GM18861 (cell line): ENCODE measurements around the gene HIP1R.

Experiments
- ATAC-seq: cut with Tn5 transposase; IDR thresholded peaks from one replicate; pipeline ENCODE4 v1.9.1; 2021; ENCODE audit not compliant: unreplicated experiment

HIP1R gene

GRCh38 chr12:122846622-122847515 lies 11.6 kb downstream of the HIP1R start:
- no peak for ATAC-seq

DNA sequence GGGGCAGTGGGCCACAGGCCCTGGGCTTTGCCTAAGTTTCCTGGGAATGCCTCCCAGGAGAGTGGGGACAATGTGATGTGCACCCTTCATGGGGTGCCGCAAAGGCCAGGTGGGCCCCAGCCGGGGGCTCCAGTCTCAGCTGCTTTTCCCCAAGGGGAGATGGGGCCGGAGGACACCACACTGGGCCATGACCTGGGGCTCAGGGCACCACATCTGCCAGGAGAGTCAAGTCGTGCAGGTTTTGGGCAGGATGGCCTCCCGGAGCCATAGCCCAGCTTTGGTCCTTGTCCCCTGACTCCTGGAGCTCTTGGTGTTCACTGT lies 12.2 kb downstream of the HIP1R start:
- no peak for ATAC-seq

DNA sequence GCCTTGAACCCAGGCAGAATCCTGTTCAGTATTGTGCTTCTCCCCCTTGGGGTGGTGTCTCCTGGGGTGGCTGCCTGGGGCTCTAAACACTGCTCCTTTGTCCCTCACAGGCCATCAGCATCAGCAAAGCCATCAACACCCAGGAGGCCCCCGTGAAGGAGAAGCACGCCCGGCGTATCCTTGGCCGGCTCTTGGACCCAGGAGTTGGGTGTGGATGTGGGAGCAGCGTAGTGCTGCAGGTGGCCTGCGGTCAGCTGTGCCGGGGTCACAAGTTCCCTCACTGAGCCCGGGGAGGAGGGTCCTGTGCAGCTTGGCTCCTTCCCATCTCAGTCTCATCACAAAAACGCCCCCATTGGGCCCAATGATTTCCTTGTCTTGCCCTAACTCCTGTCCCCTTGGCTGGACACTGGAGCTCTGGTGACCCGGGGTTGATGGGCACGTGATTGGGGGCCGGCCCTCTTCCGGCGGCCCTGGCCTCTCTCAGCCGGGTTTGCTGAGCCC lies 12.7 kb downstream of the HIP1R start:
- no peak for ATAC-seq

GRCh38 chr12:122848471-122849351 lies 13.5 kb downstream of the HIP1R start:
- no peak for ATAC-seq

GRCh38 chr12:122849352-122850047 lies 14.2 kb downstream of the HIP1R start:
- ATAC-seq: no peak

- ATAC-seq: no peak
These were observed 14.8 kb downstream of the HIP1R start for GRCh38 chr12:122850048-122850445.

DNA sequence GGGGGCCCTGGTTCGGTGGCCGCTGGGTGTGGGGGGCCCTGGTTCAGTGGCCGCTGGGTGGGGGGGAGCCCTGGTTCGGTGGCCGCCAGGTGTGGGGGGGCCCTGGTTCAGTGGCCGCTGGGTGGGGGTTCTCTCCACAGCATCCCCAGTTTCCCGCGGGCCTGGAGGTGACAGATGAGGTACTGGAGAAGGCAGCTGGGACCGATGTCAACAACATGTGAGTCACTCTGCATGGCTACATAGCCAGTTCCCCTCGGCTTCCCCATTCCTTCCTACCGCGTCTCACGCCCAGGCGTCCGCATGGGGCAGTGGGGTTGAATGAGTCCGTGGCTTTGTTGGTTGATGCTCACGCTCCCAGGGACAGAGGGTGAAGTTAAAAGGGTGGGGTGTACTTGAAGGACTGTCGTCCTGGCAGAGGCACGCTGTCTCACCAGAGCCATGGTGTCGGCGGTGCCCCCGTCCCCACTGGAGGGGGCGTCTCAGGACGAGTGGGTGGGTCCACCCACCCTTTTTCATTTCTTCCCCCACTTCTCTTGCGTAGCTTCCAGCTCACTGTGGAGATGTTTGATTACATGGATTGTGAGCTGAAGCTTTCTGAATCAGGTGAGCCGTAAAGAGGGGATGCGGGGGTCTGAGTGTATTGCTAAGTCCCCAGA lies 15.6 kb downstream of the HIP1R start:
- ATAC-seq: no peak

- no peak for ATAC-seq
These were observed 16.6 kb downstream of the HIP1R start for GRCh38 chr12:122851820-122852219.

DNA sequence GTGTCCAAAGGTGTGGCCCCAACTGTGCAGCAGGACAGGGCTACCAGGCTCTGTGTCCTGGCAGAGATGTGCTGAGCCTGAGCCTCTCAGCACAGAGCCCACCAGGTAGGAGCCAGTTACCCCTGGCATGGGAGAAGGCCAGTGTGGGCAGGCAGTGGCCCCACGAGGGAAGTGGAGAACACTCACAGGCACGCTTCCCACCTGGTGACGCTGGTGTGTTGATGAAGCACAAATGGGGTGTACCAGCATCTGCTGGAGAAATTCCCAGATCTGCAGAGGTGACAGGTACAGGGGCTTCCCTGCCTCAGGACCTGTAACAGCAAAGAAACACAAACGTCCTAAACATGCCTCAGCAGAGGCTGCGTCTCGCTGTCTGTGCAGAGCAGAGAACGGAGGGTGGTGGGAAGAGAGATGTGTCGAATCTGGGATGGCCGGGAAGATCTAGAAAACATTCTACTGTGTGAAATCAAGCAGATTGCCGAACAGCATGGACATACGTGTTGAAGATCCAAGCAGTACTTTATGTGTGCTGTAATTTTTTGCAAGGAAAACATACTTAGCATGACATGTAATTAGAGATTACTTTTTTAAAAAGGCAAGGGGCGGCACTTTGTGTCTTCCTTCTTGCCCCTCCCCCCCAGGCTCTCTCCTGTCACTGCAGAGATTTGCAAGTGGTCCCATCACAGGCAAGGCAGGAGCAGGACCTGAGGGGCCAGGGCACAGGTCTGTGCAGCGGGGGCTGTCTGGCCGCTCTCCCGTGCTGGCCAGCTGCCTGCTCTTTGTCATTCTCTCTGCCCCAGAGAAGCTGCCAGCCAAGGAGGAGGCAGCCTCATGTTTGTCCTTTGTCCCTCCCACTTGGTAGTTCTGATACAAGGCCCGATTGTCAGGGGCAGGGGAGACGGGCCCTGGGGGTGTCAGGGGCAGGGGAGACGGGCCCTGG lies 17.3 kb downstream of the HIP1R start:
- ATAC-seq: no peak

DNA sequence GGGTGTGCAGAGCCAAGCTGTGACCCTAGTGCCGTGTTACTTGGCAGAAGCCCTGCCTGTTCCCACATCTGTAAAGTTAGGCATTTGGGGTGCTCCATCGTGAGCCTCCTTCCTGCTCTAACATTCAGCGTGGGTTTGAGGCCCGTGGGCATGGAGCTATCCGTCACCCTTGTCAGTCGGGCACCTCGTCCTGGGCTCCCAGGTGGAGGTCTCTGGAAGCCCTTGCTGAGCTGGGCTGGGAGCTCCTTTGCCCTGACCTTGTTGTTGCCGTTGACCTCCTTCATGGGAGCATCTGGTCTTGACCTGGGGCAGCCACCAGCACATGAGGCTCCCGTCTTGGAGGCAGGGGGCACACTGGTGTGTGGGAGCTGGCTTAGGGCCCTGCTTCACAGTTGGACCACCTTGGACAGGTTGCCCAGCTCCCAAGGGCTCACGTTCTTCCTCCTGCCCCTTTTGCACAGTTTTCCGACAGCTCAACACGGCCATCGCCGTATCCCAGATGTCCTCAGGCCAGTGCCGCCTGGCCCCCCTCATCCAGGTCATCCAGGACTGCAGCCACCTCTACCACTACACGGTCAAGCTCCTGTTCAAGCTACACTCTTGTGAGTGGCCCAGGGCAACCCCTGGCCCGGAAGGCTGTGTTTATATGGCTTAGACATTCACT lies 18.5 kb downstream of the HIP1R start:
- no peak for ATAC-seq

GRCh38 chr12:122854554-122854953 lies 19.3 kb downstream of the HIP1R start:
- no peak for ATAC-seq

DNA sequence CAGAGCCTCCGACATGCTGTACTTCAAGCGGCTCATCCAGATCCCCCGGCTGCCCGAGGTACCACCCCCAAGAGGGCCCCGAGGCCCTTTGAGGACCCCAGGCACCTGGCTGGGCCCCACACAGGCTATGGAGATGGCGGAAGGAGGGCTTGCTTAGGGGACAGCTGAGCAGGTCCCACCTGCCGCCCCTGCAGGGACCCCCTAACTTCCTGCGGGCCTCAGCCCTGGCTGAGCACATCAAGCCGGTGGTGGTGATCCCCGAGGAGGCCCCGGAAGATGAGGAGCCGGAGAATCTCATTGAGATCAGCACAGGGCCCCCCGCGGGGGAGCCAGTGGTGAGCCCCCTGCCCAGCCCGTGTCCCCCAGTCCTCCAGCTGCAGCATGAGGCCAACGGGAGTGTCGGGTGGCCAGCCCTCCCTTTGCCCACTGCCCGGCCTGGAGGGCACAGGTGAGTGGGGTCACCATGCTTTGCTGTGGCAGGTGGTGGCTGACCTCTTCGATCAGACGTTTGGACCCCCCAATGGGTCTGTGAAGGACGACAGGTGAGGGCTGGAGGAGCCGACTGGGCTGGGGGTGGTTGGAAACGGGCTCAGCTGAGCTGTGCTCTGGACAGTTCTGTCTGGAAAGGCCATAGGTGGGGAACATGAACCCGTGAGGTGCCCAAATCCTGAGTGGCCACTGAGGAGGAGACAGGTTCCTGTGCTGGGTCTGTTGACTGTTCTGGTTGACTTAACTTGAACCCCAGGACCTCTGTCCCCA lies 20.0 kb downstream of the HIP1R start:
- ATAC-seq: no peak

DNA sequence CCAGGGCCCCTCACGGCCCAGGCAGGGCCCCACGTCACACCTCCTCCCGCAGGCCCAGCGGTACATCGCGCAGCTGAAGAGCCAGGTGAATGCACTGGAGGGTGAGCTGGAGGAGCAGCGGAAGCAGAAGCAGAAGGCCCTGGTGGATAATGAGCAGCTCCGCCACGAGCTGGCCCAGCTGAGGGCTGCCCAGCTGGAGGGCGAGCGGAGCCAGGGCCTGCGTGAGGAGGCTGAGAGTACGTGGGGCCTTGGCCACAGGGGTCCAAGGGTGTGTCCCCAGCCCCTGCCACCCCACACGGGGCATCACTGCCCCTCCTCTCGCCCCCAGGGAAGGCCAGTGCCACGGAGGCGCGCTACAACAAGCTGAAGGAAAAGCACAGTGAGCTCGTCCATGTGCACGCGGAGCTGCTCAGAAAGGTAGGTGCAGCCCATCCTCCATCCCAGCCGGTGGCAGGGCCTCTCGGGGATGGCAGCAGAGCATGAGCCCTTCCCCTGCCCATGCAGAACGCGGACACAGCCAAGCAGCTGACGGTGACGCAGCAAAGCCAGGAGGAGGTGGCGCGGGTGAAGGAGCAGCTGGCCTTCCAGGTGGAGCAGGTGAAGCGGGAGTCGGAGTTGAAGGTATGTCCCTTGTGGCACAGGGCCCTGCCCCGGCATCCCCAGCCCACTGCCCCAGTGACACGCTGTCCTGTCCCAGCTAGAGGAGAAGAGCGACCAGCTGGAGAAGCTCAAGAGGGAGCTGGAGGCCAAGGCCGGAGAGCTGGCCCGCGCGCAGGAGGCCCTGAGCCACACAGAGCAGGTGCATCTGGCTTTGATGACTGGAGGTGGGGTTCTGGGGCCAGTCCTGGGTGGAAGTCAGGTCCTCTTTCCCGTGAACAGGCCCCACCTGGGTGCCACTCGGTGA lies 20.9 kb downstream of the HIP1R start:
- ATAC-seq: no peak

- no peak for ATAC-seq
These were observed 21.9 kb downstream of the HIP1R start for GRCh38 chr12:122856999-122857671.

DNA sequence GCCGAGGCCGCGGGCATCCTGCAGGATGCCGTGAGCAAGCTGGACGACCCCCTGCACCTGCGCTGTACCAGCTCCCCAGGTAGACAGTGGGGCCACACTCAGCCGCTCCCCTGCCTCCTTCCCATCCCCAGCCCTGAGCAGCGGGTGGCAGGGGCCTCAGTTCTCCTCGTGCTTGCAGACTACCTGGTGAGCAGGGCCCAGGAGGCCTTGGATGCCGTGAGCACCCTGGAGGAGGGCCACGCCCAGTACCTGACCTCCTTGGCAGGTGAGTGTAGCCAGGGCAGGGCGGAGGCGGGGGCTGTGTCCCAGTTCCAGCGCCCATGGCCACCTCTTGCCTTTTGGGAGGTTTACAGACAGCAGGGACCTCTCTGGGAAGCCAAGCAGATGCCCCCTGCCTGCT lies 22.9 kb downstream of the HIP1R start:
- no peak for ATAC-seq

DNA sequence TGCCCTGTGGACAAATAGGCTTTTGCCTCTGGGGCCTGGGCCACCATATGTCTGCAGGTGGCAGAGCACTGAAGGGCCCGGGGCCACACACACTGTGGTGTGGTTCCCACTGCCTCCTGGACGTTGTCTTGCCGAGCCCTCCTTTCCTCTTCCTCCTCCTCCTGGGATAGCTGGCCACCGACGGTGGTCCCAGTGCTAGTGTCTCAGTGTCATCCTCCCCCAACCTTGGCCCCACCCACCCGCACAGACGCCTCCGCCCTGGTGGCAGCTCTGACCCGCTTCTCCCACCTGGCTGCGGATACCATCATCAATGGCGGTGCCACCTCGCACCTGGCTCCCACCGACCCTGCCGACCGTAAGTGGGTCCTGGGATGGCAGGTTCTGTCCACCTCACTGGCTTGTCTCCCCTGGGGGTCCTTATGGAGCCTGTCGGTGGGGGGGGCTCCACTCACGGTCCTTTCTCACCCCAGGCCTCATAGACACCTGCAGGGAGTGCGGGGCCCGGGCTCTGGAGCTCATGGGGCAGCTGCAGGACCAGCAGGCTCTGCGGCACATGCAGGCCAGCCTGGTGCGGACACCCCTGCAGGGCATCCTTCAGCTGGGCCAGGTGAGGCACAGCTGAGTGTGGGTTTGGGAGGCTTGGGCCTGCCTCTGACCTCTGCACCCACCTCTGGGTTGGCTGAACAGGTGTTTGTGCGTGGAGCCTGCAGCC lies 23.5 kb downstream of the HIP1R start:
- no peak for ATAC-seq
